A549 treated with dexamethasone at 1 μM for 4 hours (cell line): ENCODE data around the gene IFITM1. TPM values are rescaled to one million over a fixed set of nuclear protein-coding genes. Genes with fewer than 3 reads are reported as not detected.

Experiments
- total RNA-seq: library from RNA; stranded (reverse); fragments of 200-300 nt; extraction: Qiagen RNA extraction; gene quantifications from 5 replicates; pipeline ENCODE4 v1.2.3, GENCODE V29; 2022

Gene IFITM1
- total RNA-seq = 0.17 to 0.61 TPM (median 0.22 TPM) in 5 replicates

GRCh38 chr11:313787-314553, at the start of gene IFITM1:
IFITM1 (plus strand) TSS chr11:314040; CDS start chr11:314171, 131 bp downstream.

DNA sequence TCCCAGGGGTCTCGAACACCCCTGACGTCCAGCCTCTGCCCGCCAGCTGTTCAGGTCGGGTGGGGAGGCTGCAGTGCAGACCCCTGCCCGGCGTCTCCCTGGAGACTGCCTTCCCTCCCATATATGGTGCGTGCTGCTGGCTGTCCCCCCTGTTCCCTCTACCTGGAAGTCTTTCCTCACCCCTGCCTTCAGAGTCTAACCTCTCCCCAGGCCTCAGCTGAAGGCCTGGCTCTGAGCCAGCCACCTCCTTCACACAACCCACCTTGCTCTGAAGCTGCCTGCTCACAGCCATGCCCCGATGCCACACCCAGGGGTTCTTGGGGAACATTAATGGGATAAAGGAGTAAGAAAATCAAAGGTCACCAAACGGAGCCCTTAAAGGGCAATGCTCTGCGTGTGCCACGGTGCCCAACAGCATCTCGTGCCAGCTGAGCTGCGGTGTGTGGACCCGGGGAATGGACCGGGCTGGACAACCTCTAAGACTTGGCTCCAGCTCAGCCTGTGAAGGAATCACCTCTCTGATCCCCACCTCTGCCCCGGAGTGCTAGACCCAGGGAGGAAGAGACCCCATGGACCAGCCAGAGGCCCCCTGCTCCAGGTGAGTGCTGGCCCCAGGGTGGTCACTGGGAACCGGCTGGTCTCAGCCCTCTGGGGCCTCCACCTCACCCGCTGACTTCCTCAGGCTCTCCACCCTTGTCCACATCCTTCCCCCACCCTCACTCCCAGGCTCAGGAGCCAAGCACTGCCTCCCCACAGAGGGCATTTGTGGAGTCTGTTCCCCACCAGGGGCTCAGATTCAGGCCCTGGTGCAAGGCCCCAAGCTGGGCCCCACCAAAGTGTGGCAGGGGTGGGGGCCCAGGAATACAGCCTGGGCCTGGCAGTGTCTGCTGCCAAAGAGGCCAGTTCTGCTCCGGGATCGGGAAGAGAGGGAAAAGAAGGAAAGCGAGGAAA, 35.6 kb upstream of the IFITM1 start, which contains the start of gene NLRP6:
NLRP6 (plus strand) TSS at position 407 of the 951 bp plus-strand sequence; CDS start at position 570, 163 bp downstream.

DNA sequence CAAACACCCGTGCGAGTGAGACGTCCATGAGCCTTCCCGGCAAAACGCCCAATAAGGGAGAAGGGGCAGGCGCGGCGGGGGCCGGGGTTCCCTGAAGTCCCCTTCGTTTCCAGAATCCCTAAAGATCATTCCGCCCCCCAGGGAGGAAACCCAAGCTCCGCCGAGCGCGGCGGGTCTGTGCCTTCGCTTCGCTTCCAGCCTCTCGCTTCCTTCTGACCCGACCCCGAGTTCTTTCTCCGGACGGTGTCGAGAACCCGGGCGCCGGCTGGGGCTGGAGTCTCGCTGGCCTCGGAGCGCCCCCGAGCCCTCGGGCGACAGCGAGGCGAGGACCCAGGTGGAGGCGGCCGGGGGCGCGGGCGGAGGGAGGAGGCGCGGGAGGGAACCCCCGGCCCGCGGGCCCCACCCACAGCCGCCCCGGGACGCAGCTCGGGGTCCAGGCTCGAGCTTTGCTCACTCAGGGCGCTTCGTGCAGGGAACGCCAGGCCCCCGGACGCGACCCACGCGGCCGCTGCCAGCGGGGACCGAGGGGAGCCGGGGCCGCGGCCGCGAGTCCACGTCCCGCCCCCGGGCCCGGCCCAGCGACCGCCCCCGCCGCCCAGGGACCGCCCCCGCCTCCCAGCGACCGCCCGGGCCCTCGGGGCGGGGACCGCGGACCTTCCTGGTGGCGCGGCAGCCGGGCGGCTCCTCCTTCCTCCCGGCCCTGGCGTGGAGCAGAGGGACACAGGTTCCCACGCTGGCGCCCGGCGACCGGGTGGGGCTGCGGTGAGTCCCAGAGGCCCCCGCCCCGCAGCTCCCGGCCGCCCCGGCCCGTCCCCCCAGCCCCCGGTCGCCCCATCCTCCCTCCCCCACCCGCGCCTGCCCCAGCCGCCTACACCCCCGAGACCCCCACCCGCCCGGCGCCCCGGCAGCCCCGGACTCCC, 25.1 kb upstream of the IFITM1 start, which contains the start of gene PGGHG:
PGGHG (plus strand) TSS at position 649 of the 920 bp plus-strand sequence. CDS start 691 bp downstream, outside the sequence.

DNA sequence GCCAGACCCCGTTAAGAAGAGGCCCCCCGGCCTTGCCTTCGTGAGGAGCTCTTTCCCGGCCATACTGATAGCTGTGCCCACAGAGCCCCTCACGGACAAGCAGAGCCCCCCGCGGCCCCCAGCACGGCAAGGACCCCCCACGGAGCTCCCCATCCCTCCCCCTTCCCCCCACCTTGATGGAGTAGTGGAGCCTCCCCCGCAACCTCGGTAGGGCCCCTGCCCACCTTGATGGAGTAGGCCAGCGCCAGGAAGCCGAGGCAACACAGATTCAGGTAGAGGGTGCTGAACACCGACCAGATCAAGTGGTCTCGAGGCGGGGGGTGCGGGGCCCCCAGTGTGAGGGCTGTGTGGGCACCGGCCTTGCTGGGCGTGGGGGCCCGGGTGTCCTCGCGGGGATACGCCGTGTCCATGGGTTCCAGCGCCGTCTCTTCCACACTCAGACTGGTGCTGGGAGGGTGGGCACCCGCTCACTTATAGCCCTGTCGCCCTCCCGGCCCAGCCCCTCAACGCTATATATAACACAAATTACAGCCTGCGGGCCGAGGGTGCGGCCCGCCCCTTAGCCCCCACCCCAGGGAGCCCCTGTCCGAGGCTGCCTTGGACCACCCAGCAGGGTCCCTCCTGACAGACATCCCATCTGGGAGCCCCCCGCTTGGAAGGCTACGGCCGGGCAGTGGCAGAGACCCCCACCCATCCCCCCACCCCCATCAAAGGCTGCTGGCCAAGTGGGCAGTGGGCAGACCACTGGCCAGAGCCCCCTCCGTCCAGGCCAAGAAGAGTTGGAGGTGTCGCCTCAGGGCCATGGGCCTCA, 14.6 kb upstream of the IFITM1 start, which contains the start of gene IFITM5:
IFITM5 (minus strand) TSS at position 446 of the 811 bp plus-strand sequence; CDS start at position 410, 36 bp downstream.

DNA sequence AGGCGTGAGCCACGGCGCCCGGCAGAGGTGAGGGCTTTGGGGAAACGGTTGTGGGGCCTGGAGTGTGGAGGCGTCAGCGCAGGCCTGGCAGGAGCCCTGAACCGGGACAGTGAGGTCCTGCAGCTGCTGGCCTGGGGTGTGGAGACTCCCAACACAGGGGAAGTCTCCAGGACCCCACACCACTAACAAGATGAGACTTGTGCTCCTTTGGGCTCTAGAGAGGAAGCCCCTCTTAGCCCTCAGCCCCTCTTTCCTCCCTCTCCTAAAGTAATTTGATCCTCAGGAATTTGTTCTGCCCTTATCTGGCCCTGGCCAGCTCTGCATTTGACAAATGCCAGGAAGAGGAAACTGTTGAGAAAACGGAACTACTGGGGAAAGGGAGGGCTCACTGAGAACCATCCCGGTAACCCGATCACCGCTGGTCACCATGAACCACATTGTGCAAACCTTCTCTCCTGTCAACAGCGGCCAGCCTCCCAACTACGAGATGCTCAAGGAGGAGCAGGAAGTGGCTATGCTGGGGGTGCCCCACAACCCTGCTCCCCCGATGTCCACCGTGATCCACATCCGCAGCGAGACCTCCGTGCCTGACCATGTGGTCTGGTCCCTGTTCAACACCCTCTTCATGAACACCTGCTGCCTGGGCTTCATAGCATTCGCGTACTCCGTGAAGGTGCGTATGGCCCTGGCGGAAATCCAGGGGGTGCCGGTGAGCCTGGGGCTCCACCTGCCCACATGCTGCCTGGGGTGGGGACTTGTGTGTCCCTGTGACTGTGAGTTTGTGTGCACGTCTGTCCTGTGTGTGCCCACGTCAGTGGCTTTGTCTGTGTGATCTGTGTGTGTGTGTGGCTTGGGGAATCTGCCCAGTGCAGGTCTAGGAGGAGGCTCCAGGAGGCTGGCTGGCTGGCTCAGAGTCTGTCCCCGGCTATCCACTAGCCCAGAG, 5.8 kb upstream of the IFITM1 start, which contains the start of gene IFITM2:
IFITM2 (plus strand) TSS at position 51 of the 943 bp plus-strand sequence; CDS start at position 428, 377 bp downstream.

Other genes with a start within 250 kb of the IFITM1 start
- gene SCGB1C1, start 121.0 kb upstream of the IFITM1 start, total RNA-seq = not detected in 5 replicates
- gene BET1L, start 106.6 kb upstream of the IFITM1 start, total RNA-seq = 38.1 to 45.7 TPM (median 44.2 TPM) in 5 replicates
- 119 to 131 TPM (median 127 TPM) in 5 replicates for gene RIC8A, start 106.3 kb upstream of the IFITM1 start, total RNA-seq
- 18.7 to 23.5 TPM (median 22.9 TPM) in 5 replicates for gene SIRT3, start 77.7 kb upstream of the IFITM1 start, total RNA-seq
- gene PSMD13, start 77.1 kb upstream of the IFITM1 start, total RNA-seq = 140 to 183 TPM (median 153 TPM) in 5 replicates
- gene NLRP6, start 35.6 kb upstream of the IFITM1 start, total RNA-seq = not detected in 5 replicates
- 5.1 to 11.1 TPM (median 9.9 TPM) in 5 replicates for gene PGGHG, start 24.9 kb upstream of the IFITM1 start, total RNA-seq
- not detected in 5 replicates for gene IFITM5, start 14.5 kb upstream of the IFITM1 start, total RNA-seq
- gene IFITM2, start 6.2 kb upstream of the IFITM1 start, total RNA-seq = 55.1 to 67.8 TPM (median 66.9 TPM) in 5 replicates
- gene IFITM3, start 6.8 kb downstream of the IFITM1 start, total RNA-seq = 23.7 to 32.8 TPM (median 29.5 TPM) in 5 replicates
- 7.8 to 18.0 TPM (median 14.8 TPM) in 5 replicates for gene B4GALNT4, start 55.5 kb downstream of the IFITM1 start, total RNA-seq
- gene PKP3, start 80.2 kb downstream of the IFITM1 start, total RNA-seq = 26.9 to 37.1 TPM (median 35.4 TPM) in 5 replicates
- 57.7 to 86.6 TPM (median 78.8 TPM) in 5 replicates for gene SIGIRR, start 101.0 kb downstream of the IFITM1 start, total RNA-seq
- gene ANO9, start 128.0 kb downstream of the IFITM1 start, total RNA-seq = 0.52 to 1.2 TPM (median 0.66 TPM) in 5 replicates
- 28.7 to 46.7 TPM (median 45.6 TPM) in 5 replicates for gene PTDSS2, start 136.2 kb downstream of the IFITM1 start, total RNA-seq
- 123 to 178 TPM (median 165 TPM) in 5 replicates for gene RNH1, start 193.2 kb downstream of the IFITM1 start, total RNA-seq
- gene HRAS, start 221.5 kb downstream of the IFITM1 start, total RNA-seq = 111 to 166 TPM (median 143 TPM) in 5 replicates
- 0.52 to 1.1 TPM (median 0.98 TPM) in 5 replicates for gene LRRC56, start 223.5 kb downstream of the IFITM1 start, total RNA-seq
- 1.6 to 3.4 TPM (median 2.4 TPM) in 5 replicates for gene LMNTD2, start 246.7 kb downstream of the IFITM1 start, total RNA-seq
- gene RASSF7, start 246.9 kb downstream of the IFITM1 start, total RNA-seq = 53.9 to 61.7 TPM (median 58.5 TPM) in 5 replicates